Left colon (tissue), 2 donors: Measurements from ENCODE around the gene MSS51. TPM values are rescaled to one million over a fixed set of nuclear protein-coding genes. Genes with fewer than 3 reads are reported as not detected.

ENCODE experiments used
- ATAC-seq: fragments of 200-7000 bp; cut with Tn5 transposase; one replicate; pipeline ENCODE4 v1.9.1; 2020; ENCODE audit warnings: mild to moderate bottlenecking, moderate library complexity
- DNase-seq, 2 donors: peaks; one replicate each; pipeline ENCODE4 v3.0.0-alpha.2; 2020
- intact Hi-C, 2 donors: fragments of 100-400 bp; cut with DNase I in 1 of 2; cut with micrococcal nuclease in 1 of 2; formaldehyde crosslinking; loops; one replicate each; pipeline versions ENCODE4 v1.11.2 to v1.14.0; 2022; cut with DNase I, micrococcal nuclease
- long read RNA-seq: library from polyadenylated mRNA; unstranded; transcript quantifications from one replicate; pipeline ENCODE4 v2.0.0, GENCODE V29; 2021
- total RNA-seq, 2 donors: library from RNA; stranded (reverse); fragmentation: NEBNext Ultra II Directional; extraction: Animal tissue kit (Norgen Biotek cat#: 25700); gene quantifications; one replicate each; pipeline ENCODE4 v1.2.1, GENCODE V29; 2021
- donor health status: DM: no; HTN: no; CAD: no.
- donor health status: DM: yes; HTN: yes; CAD: no.

MSS51 gene
- total RNA-seq = 1 to 10 TPM; 1.5 to 1.9 TPM
- long read RNA-seq = 0 reads

- intact Hi-C loops = no loop called here
- DNase-seq = no peak
- ATAC-seq = no peak
Observed at GRCh38 chr10:73433538-73433867, at the start of gene MSS51. TSS of gene MSS51 (minus strand) at chr10:73433561. CDS start at chr10:73428284, 5,277 bp downstream.

- intact Hi-C loops = no loop called here
- ATAC-seq = no peak
- no peak for DNase-seq
Observed at GRCh38 chr10:73480158-73480557, 46.8 kb upstream of the MSS51 start.

GRCh38 chr10:73478636-73479035 lies 45.3 kb upstream of the MSS51 start:
- no peak for ATAC-seq
- intact Hi-C loops = no loop called here
- DNase-seq = no peak

GRCh38 chr10:73471226-73471625 lies 37.9 kb upstream of the MSS51 start:
- DNase-seq (no peak), ATAC-seq (no peak)
- intact Hi-C loops = no loop called here

- intact Hi-C loops = no loop called here
Observed at GRCh38 chr10:73469579-73469978, 36.2 kb upstream of the MSS51 start.

GRCh38 chr10:73467206-73467605 lies 33.8 kb upstream of the MSS51 start:
- intact Hi-C loops = no loop called here
- DNase-seq (no peak), ATAC-seq (no peak)

More at GRCh38 chr10:73469579-73469978, 36.2 kb upstream of the MSS51 start:
- DNase-seq (no peak), ATAC-seq (no peak)

- intact Hi-C loops = no loop called here
- ATAC-seq (no peak), DNase-seq (no peak)
Observed at GRCh38 chr10:73465978-73466726, 32.8 kb upstream of the MSS51 start.

GRCh38 chr10:73460897-73461296 lies 27.5 kb upstream of the MSS51 start:
- intact Hi-C loops = no loop called here
- ATAC-seq (no peak), DNase-seq (no peak)

GRCh38 chr10:73459683-73460314 lies 26.4 kb upstream of the MSS51 start:
- intact Hi-C loops = no loop called here
- no peak for DNase-seq

GRCh38 chr10:73456187-73456890 lies 23.0 kb upstream of the MSS51 start:
- intact Hi-C loops = no loop called here
- ATAC-seq = no peak
- DNase-seq = no peak

More at GRCh38 chr10:73459683-73460314, 26.4 kb upstream of the MSS51 start:
- ATAC-seq = peak; percentile 97

GRCh38 chr10:73449113-73449512 lies 15.8 kb upstream of the MSS51 start:
- ATAC-seq = no peak
- intact Hi-C loops = no loop called here
- no peak for DNase-seq

- intact Hi-C loops = no loop called here
- ATAC-seq (no peak), DNase-seq (no peak)
Observed at GRCh38 chr10:73448384-73448783, 15.0 kb upstream of the MSS51 start.

GRCh38 chr10:73446926-73447325 lies 13.6 kb upstream of the MSS51 start:
- DNase-seq = no peak
- intact Hi-C loops = no loop called here
- no peak for ATAC-seq

- intact Hi-C loops = no loop called here
- no peak for DNase-seq
- no peak for ATAC-seq
Observed at GRCh38 chr10:73444457-73444856, 11.1 kb upstream of the MSS51 start.

- ATAC-seq (no peak), DNase-seq (no peak)
- intact Hi-C loops = no loop called here
Observed at GRCh38 chr10:73439605-73440312, 6.4 kb upstream of the MSS51 start.

GRCh38 chr10:73439055-73439454 lies 5.7 kb upstream of the MSS51 start:
- intact Hi-C loops = no loop called here
- DNase-seq (no peak), ATAC-seq (no peak)

- no peak for DNase-seq
- intact Hi-C loops = no loop called here
- ATAC-seq = no peak
Observed at GRCh38 chr10:73432646-73433537, 469 bp downstream of the MSS51 start.

- ATAC-seq = no peak
- intact Hi-C loops = no loop called here
- DNase-seq = no peak
Observed at GRCh38 chr10:73426318-73426717, 7.0 kb downstream of the MSS51 start.

- intact Hi-C loops = no loop called here
- ATAC-seq = no peak
- no peak for DNase-seq
Observed at GRCh38 chr10:73424478-73424877, 8.9 kb downstream of the MSS51 start.
